Epithelial cell of proximal tubule (primary cell): Measurements from ENCODE around the gene CDHR2. TPM values are rescaled to one million over a fixed set of nuclear protein-coding genes. Genes with fewer than 3 reads are reported as not detected.

Experiments used
- DNase-seq: peaks from one replicate; pipeline ENCODE4 v3.0.0-alpha.2; 2011; ENCODE audit warnings: low read depth
- H3K4me3 ChIP-seq: 2 replicates; pipeline ENCODE4 v1.5.1; 2011; ENCODE audit warnings: low read depth, mild to moderate bottlenecking, low read length
- CTCF ChIP-seq: conservative IDR thresholded peaks from 2 replicates; pipeline ENCODE4 v1.5.1; 2012; ENCODE audit warnings: low read depth, mild to moderate bottlenecking, low read length
- total RNA-seq: library from RNA; depleted of rRNA; stranded (reverse); fragments of >200 nt; gene quantifications from 2 replicates; pipeline ENCODE4 v1.2.3, GENCODE V29; 2015

Gene CDHR2
- total RNA-seq, 1 donor from 2014 or later = not detected

GRCh38 chr5:176529116-176529740, 19.9 kb upstream of the CDHR2 start:
- H3K4me3 ChIP-seq = no peak overlapping the region
- DNase-seq = no peak
- no peak for TF ChIP-seq CTCF

GRCh38 chr5:176529741-176530141, 19.4 kb upstream of the CDHR2 start:
- no peak for DNase-seq
- no peak for TF ChIP-seq CTCF
- no peak overlapping the region for H3K4me3 ChIP-seq

GRCh38 chr5:176530393-176530982, 18.7 kb upstream of the CDHR2 start:
- no peak for DNase-seq
- H3K4me3 ChIP-seq = no peak overlapping the region
- no peak for TF ChIP-seq CTCF

GRCh38 chr5:176530983-176531901, 17.9 kb upstream of the CDHR2 start:
- H3K4me3 ChIP-seq = no peak overlapping the region
- no peak for DNase-seq
- TF ChIP-seq CTCF = no peak

- no peak overlapping the region for H3K4me3 ChIP-seq
- TF ChIP-seq CTCF = no peak
- no peak for DNase-seq
Observed at GRCh38 chr5:176531902-176532493, 17.1 kb upstream of the CDHR2 start.

GRCh38 chr5:176532795-176533194, 16.3 kb upstream of the CDHR2 start:
- no peak for TF ChIP-seq CTCF
- DNase-seq = no peak
- H3K4me3 ChIP-seq = no peak overlapping the region
